WTC11 (cell line): Measurements from ENCODE around the gene TEX44. TPM values are rescaled to one million over a fixed set of nuclear protein-coding genes. Genes with fewer than 3 reads are reported as not detected.

Experiments
- ATAC-seq: fragments of 200-7000 bp; cut with Tn5 transposase; 2 replicates; pipeline ENCODE4 v1.10.0; 2021; ENCODE audit warnings: mild to moderate bottlenecking, moderate library complexity
- CTCF ChIA-PET: fragments of 300-600 bp; sonication (Branson Sonifier 250); formaldehyde crosslinking; loops from one replicate; lab custom pipeline; 2021; ENCODE audit warnings: antibody characterized with exemption; lab: Charles Lee
- POLR2A ChIA-PET: fragments of 350-600 bp; sonication (Branson Sonifier 250); formaldehyde crosslinking; loops from one replicate; lab custom pipeline; 2021; ENCODE audit warnings: antibody characterized with exemption; lab: Charles Lee
- DNase-seq: peaks from one replicate; pipeline ENCODE4 v3.0.0; 2021; ENCODE audit warnings: low spot score
- H3K27ac Mint-ChIP-seq: 2 replicates; pipeline ENCODE4 v1.8.0; 2021; ENCODE audit warnings: mixed read lengths
- H3K27me3 Mint-ChIP-seq: 2 replicates; pipeline ENCODE4 v1.8.0; 2021; ENCODE audit warnings: low read depth, mild to moderate bottlenecking, moderate library complexity, mixed read lengths
- H3K36me3 Mint-ChIP-seq: 2 replicates; pipeline ENCODE4 v1.8.0; 2021; ENCODE audit warnings: mixed read lengths
- H3K4me1 Mint-ChIP-seq: 2 replicates; pipeline ENCODE4 v1.8.0; 2022; ENCODE audit warnings: mixed read lengths
- H3K4me3 Mint-ChIP-seq: 2 replicates; pipeline ENCODE4 v1.8.0; 2021; ENCODE audit warnings: mild to moderate bottlenecking, moderate library complexity, mixed read lengths
- H3K9me3 Mint-ChIP-seq: 2 replicates; pipeline ENCODE4 v1.8.0; 2021; ENCODE audit warnings: mixed read lengths
- ATF1 ChIP-seq: sonication (generic); formaldehyde crosslinking; IDR thresholded peaks from 2 replicates; pipeline ENCODE4 v1.8.1; 2023; ENCODE audit warnings: mild to moderate bottlenecking, moderate library complexity, missing genetic modification reagents
- ELF4 ChIP-seq: sonication (generic); formaldehyde crosslinking; IDR thresholded peaks from 2 replicates; pipeline ENCODE4 v1.8.1; 2022; ENCODE audit warnings: low read depth, mild to moderate bottlenecking, moderate library complexity, missing genetic modification reagents
- EMX1 ChIP-seq: fragments of 250-450 bp; sonication (Bioruptor Pico); IDR thresholded peaks from 2 replicates; pipeline ENCODE4 v1.8.0; 2021; ENCODE audit warnings: mild to moderate bottlenecking
- FOXK1 ChIP-seq: sonication (generic); formaldehyde crosslinking; IDR thresholded peaks from 2 replicates; pipeline ENCODE4 v1.8.0; 2022; ENCODE audit warnings: mild to moderate bottlenecking, moderate library complexity, missing genetic modification reagents
- GABPB1 ChIP-seq: sonication (generic); formaldehyde crosslinking; IDR thresholded peaks from 2 replicates; pipeline ENCODE4 v1.8.1; 2023; ENCODE audit warnings: mild to moderate bottlenecking, missing genetic modification reagents
- GTF2I ChIP-seq: fragments of 250-450 bp; sonication (Bioruptor Pico); conservative IDR thresholded peaks from 2 replicates; pipeline ENCODE4 v1.4.0; 2021; ENCODE audit warnings: mild to moderate bottlenecking
- MXD4 ChIP-seq: fragments of 250-450 bp; sonication (Bioruptor Pico); IDR thresholded peaks from 2 replicates; pipeline ENCODE4 v1.8.0; 2021; ENCODE audit warnings: mild to moderate bottlenecking, moderate library complexity, borderline replicate concordance
- MYBL2 ChIP-seq: sonication (generic); formaldehyde crosslinking; IDR thresholded peaks from 2 replicates; pipeline ENCODE4 v1.8.1; 2023; ENCODE audit warnings: mild to moderate bottlenecking, moderate library complexity, missing genetic modification reagents
- NFATC4 ChIP-seq: fragments of 250-450 bp; sonication (Bioruptor Pico); IDR thresholded peaks from 2 replicates; pipeline ENCODE4 v1.9.0; 2021; ENCODE audit warnings: mild to moderate bottlenecking
- NFE2L1 ChIP-seq: sonication (generic); formaldehyde crosslinking; IDR thresholded peaks from 2 replicates; pipeline ENCODE4 v1.8.1; 2023; ENCODE audit warnings: missing genetic modification reagents
- NR3C1 ChIP-seq: sonication (generic); formaldehyde crosslinking; conservative IDR thresholded peaks from 2 replicates; pipeline ENCODE4 v1.8.1; 2023; ENCODE audit warnings: low read depth, mild to moderate bottlenecking, missing genetic modification reagents
- OVOL2 ChIP-seq: fragments of 250-450 bp; sonication (Bioruptor Pico); IDR thresholded peaks from 2 replicates; pipeline ENCODE4 v1.9.0; 2021; ENCODE audit warnings: mild to moderate bottlenecking, borderline replicate concordance
- SMAD4 ChIP-seq: sonication (generic); formaldehyde crosslinking; IDR thresholded peaks from 2 replicates; pipeline ENCODE4 v1.8.0; 2022; ENCODE audit warnings: mild to moderate bottlenecking, missing genetic modification reagents
- TEAD1 ChIP-seq: sonication (generic); formaldehyde crosslinking; IDR thresholded peaks from 2 replicates; pipeline ENCODE4 v1.8.0; 2022; ENCODE audit warnings: mild to moderate bottlenecking, missing genetic modification reagents
- TP53 ChIP-seq: sonication (generic); formaldehyde crosslinking; IDR thresholded peaks from 2 replicates; pipeline ENCODE4 v1.8.1; 2023; ENCODE audit warnings: mild to moderate bottlenecking, missing genetic modification reagents
- ZBTB21 ChIP-seq: sonication (generic); formaldehyde crosslinking; IDR thresholded peaks from 2 replicates; pipeline ENCODE4 v1.8.1; 2023; ENCODE audit warnings: mild to moderate bottlenecking, missing genetic modification reagents, borderline replicate concordance
- ZNF138 ChIP-seq: sonication (generic); formaldehyde crosslinking; conservative IDR thresholded peaks from 2 replicates; pipeline ENCODE4 v1.8.1; 2022; ENCODE audit warnings: mild to moderate bottlenecking, moderate library complexity, missing genetic modification reagents
- ZNF232 ChIP-seq: sonication (generic); formaldehyde crosslinking; IDR thresholded peaks from 2 replicates; pipeline ENCODE4 v1.8.0; 2022; ENCODE audit warnings: mild to moderate bottlenecking, missing genetic modification reagents
- total RNA-seq: library from RNA; stranded (reverse); gene quantifications from 3 replicates; pipeline ENCODE4 v1.2.3, GENCODE V29; 2021
- TF ChIP-seq, protein P1 (sequence below): fragments of 250-450 bp; sonication (Bioruptor Pico); IDR thresholded peaks from 2 replicates; pipeline ENCODE4 v1.9.0; 2021; ENCODE audit warnings: mild to moderate bottlenecking, borderline replicate concordance
- TF ChIP-seq, protein P2 (sequence below): sonication (generic); formaldehyde crosslinking; IDR thresholded peaks from 2 replicates; pipeline ENCODE4 v1.8.0; 2023; ENCODE audit warnings: missing genetic modification reagents, mild to moderate bottlenecking, borderline replicate concordance
- TF ChIP-seq, protein P3 (sequence below): sonication (generic); formaldehyde crosslinking; IDR thresholded peaks from 2 replicates; pipeline ENCODE4 v1.8.1; 2023; ENCODE audit warnings: mild to moderate bottlenecking, missing genetic modification reagents, moderate library complexity

TEX44 gene
- total RNA-seq, 1 experiment from 2014 or later: not detected

DNA sequence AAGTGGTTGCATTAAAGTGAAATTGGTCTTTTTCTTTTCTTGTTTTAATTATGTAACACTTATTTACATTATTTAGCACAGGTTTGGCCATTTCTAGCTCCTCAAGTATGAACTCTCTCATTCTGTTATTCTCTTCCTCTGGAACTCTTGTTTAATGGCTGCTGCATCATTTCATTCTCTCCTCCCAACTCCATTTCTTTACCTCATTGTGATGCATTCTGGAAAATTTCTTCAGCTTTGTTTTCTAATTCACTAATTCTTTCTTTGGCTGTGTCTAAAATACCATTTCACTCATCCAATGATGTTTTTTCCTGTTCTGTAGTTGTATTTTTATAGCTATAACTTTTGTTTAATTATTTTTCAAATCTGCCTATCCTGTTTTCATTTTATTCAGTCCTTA is 39.9 kb upstream of the TEX44 start:
- Mint-ChIP-seq H3K27me3 (peaks cover 3% of the 10 kb centered on the region; the same call in 1 of the 2 replicates), H3K4me1 (peaks cover 5% of the 10 kb centered on the region), H3K4me3 (no peak overlapping the region), H3K27ac (no peak overlapping the region), H3K36me3 (peaks cover 14% of the 10 kb centered on the region), H3K9me3 (peaks cover 20% of the 10 kb centered on the region)
- no peak for DNase-seq
- ChIA-PET POLR2A (no interaction called here), CTCF (interaction anchor here (1.0 to 1.9 kb wide), 4 partner anchors 11 to 49 kb away, joined by 3 to 10 read pairs (median 4); no protein-coding TSS in a partner anchor)
- TF ChIP-seq GTF2I (0 out of 2 replicates have a peak, but pooled peaks have one; percentile 63), ATF1 (no peak), ZBTB21 (CRISPR knock-in tag) (no peak), ZNF138 (CRISPR knock-in tag) (no peak)
- ATAC-seq: no peak

DNA sequence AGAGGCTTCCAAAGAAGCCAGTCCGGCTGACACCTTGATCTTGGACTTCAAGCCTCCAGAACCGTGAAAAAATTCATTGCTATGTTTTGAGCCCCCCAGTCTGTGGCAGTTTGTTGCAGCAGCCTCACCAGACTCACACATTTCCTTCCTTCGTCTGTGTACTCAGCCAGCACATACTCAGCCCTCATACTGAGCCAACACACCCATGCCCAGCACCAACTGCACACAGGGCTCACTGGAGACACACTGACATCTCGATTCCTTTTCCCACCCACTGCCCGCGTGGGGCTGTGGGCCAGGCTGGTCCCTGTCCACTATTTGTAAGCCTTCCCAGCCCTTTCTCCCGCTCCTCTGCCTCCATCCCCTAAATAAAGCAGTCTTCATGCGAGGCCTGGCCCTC is 38.3 kb upstream of the TEX44 start:
- ChIA-PET CTCF (interaction anchor here (0.7 to 2.2 kb wide), 3 partner anchors 13 to 133 kb away, joined by 3 to 8 read pairs (median 4); no protein-coding TSS in a partner anchor), POLR2A (no interaction called here)
- H3K9me3 Mint-ChIP-seq: peaks cover 20% of the 10 kb centered on the region
- H3K4me3 Mint-ChIP-seq: no peak overlapping the region
- no peak overlapping the region for H3K27ac Mint-ChIP-seq
- peaks cover 7% of the 10 kb centered on the region for H3K4me1 Mint-ChIP-seq
- DNase-seq: no peak
- TF ChIP-seq GABPB1 (CRISPR knock-in tag) (no peak), OVOL2 (no peak), NFATC4 (CRISPR knock-in tag) (no peak), MXD4 (CRISPR knock-in tag) (no peak), FOXK1 (no peak)
- TF ChIP-seq, protein P1, sequence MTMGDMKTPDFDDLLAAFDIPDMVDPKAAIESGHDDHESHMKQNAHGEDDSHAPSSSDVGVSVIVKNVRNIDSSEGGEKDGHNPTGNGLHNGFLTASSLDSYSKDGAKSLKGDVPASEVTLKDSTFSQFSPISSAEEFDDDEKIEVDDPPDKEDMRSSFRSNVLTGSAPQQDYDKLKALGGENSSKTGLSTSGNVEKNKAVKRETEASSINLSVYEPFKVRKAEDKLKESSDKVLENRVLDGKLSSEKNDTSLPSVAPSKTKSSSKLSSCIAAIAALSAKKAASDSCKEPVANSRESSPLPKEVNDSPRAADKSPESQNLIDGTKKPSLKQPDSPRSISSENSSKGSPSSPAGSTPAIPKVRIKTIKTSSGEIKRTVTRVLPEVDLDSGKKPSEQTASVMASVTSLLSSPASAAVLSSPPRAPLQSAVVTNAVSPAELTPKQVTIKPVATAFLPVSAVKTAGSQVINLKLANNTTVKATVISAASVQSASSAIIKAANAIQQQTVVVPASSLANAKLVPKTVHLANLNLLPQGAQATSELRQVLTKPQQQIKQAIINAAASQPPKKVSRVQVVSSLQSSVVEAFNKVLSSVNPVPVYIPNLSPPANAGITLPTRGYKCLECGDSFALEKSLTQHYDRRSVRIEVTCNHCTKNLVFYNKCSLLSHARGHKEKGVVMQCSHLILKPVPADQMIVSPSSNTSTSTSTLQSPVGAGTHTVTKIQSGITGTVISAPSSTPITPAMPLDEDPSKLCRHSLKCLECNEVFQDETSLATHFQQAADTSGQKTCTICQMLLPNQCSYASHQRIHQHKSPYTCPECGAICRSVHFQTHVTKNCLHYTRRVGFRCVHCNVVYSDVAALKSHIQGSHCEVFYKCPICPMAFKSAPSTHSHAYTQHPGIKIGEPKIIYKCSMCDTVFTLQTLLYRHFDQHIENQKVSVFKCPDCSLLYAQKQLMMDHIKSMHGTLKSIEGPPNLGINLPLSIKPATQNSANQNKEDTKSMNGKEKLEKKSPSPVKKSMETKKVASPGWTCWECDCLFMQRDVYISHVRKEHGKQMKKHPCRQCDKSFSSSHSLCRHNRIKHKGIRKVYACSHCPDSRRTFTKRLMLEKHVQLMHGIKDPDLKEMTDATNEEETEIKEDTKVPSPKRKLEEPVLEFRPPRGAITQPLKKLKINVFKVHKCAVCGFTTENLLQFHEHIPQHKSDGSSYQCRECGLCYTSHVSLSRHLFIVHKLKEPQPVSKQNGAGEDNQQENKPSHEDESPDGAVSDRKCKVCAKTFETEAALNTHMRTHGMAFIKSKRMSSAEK (CRISPR knock-in tag): no peak
- TF ChIP-seq, protein P2, sequence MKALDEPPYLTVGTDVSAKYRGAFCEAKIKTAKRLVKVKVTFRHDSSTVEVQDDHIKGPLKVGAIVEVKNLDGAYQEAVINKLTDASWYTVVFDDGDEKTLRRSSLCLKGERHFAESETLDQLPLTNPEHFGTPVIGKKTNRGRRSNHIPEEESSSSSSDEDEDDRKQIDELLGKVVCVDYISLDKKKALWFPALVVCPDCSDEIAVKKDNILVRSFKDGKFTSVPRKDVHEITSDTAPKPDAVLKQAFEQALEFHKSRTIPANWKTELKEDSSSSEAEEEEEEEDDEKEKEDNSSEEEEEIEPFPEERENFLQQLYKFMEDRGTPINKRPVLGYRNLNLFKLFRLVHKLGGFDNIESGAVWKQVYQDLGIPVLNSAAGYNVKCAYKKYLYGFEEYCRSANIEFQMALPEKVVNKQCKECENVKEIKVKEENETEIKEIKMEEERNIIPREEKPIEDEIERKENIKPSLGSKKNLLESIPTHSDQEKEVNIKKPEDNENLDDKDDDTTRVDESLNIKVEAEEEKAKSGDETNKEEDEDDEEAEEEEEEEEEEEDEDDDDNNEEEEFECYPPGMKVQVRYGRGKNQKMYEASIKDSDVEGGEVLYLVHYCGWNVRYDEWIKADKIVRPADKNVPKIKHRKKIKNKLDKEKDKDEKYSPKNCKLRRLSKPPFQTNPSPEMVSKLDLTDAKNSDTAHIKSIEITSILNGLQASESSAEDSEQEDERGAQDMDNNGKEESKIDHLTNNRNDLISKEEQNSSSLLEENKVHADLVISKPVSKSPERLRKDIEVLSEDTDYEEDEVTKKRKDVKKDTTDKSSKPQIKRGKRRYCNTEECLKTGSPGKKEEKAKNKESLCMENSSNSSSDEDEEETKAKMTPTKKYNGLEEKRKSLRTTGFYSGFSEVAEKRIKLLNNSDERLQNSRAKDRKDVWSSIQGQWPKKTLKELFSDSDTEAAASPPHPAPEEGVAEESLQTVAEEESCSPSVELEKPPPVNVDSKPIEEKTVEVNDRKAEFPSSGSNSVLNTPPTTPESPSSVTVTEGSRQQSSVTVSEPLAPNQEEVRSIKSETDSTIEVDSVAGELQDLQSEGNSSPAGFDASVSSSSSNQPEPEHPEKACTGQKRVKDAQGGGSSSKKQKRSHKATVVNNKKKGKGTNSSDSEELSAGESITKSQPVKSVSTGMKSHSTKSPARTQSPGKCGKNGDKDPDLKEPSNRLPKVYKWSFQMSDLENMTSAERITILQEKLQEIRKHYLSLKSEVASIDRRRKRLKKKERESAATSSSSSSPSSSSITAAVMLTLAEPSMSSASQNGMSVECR (CRISPR knock-in tag): no peak
- ATAC-seq: no peak
- H3K27me3 Mint-ChIP-seq: peaks cover 3% of the 10 kb centered on the region; the same call in 1 of the 2 replicates
- H3K36me3 Mint-ChIP-seq: peaks cover 14% of the 10 kb centered on the region

DNA sequence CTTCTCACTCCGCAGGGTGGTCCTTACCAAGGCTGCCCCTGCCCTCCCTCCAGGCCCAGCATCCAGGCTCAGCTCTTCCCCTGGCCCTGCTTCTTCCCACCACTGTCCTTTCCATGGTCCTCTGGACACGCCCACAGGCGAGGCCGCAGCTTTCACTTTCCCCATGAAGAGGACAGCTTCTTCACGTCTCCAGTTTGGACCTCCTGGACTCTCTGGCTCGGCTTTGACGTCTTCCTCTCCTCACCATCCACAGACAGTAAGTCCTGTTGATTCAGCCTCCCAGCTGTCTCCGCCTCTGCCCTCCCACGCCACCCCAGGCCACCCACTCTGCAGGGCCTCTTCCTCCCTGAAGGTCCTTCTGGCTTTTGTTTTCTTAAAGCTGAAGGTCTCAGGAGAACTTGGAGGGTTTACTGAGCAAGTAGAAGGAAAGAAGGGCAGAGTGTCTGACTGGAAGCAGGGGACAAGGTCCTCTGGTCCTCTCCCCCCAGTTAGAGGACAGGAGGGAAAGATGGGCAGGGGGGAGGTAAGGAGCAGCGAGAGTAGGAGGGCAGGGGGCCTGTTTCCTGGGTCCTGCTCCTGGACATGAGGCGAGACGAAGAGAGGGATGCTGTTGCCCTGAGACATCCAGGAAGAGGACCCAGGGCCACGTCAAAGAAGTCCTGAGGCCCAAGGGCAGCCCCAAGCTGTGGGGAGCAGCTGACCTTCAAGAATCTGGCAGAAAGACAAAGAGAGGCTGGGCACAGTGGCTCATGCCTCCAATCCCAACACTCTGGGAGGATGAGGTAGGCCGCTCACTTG is 37.7 kb upstream of the TEX44 start:
- Mint-ChIP-seq H3K36me3 (peaks cover 14% of the 10 kb centered on the region), H3K27me3 (peaks cover 3% of the 10 kb centered on the region; the same call in 1 of the 2 replicates), H3K27ac (no peak overlapping the region), H3K4me1 (peaks cover 7% of the 10 kb centered on the region), H3K9me3 (peaks cover 20% of the 10 kb centered on the region), H3K4me3 (no peak overlapping the region)
- DNase-seq (no peak), ATAC-seq (no peak)
- CTCF ChIA-PET: interaction anchor here (0.7 to 2.2 kb wide), 5 partner anchors 9 to 132 kb away, joined by 3 to 8 read pairs (median 4); no protein-coding TSS in a partner anchor
- POLR2A ChIA-PET: no interaction called here
- TF ChIP-seq NFATC4 (CRISPR knock-in tag): no peak
- no peak for TF ChIP-seq NFE2L1 (CRISPR knock-in tag)
- no peak for TF ChIP-seq MYBL2 (CRISPR knock-in tag)
- TF ChIP-seq SMAD4 (CRISPR knock-in tag): no peak
- no peak for TF ChIP-seq TP53 (CRISPR knock-in tag)
- TF ChIP-seq TEAD1: no peak
- no peak for TF ChIP-seq ATF1
- TF ChIP-seq ZNF232: no peak
- no peak for TF ChIP-seq NR3C1 (CRISPR knock-in tag)
- TF ChIP-seq ELF4 (CRISPR knock-in tag): no peak
- TF ChIP-seq, protein P3, sequence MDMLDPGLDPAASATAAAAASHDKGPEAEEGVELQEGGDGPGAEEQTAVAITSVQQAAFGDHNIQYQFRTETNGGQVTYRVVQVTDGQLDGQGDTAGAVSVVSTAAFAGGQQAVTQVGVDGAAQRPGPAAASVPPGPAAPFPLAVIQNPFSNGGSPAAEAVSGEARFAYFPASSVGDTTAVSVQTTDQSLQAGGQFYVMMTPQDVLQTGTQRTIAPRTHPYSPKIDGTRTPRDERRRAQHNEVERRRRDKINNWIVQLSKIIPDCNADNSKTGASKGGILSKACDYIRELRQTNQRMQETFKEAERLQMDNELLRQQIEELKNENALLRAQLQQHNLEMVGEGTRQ: no peak
- TF ChIP-seq EMX1: no peak
